Measurements from ENCODE around the gene FAXC.

Gene FAXC

DNA sequence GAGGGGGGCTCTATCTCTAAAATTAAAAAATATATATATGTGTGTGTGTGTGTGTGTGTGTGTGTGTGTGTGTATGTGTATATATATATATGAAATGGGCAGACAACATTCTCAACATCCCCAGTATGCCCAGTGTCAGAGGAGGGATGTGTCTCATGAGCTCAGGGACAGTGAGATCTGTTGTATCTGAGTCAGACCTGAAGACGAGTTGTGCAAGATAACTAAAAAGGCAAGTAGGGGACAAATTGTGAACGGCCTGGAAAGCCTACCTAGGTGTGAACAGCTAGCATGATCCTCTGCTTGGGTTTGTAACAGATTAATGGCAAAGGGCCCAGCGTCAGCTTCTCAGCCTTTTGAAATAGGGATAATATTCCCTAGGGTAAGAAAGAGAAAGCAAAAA, 124.3 kb downstream of the FAXC start:
- Histone ChIP-seq H3K9me3 (no peaks in the 10 kb centered on the region), H3K27me3 (peaks cover 6% of the 10 kb centered on the region), H3K4me1 (ENCODE audit: control insufficient read depth in 1 of 2, insufficient read depth in 1 of 2, low read depth in 1 of 2, low read length in 1 of 2) (no peaks in the 10 kb centered on the region), H3K36me3 (no peaks in the 10 kb centered on the region), H3K4me3 (ENCODE audit: low read depth in 1 of 2, low read length in 1 of 2) (no peak overlapping the region), H3K27ac (no peak overlapping the region)
- TF ChIP-seq, protein P1, sequence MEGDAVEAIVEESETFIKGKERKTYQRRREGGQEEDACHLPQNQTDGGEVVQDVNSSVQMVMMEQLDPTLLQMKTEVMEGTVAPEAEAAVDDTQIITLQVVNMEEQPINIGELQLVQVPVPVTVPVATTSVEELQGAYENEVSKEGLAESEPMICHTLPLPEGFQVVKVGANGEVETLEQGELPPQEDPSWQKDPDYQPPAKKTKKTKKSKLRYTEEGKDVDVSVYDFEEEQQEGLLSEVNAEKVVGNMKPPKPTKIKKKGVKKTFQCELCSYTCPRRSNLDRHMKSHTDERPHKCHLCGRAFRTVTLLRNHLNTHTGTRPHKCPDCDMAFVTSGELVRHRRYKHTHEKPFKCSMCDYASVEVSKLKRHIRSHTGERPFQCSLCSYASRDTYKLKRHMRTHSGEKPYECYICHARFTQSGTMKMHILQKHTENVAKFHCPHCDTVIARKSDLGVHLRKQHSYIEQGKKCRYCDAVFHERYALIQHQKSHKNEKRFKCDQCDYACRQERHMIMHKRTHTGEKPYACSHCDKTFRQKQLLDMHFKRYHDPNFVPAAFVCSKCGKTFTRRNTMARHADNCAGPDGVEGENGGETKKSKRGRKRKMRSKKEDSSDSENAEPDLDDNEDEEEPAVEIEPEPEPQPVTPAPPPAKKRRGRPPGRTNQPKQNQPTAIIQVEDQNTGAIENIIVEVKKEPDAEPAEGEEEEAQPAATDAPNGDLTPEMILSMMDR (IDR thresholded peaks at IDR 0.05) = no peak
